NCI-H748 (cell line): ENCODE results near the gene MYO7B.

Source experiments
- DNase-seq: peaks from one replicate; lab custom pipeline; 2025; ENCODE audit not compliant: unreplicated experiment; lab: John Stamatoyannopoulos, UW

The MYO7B gene

GRCh38 chr2:127586746-127587295 is 51.3 kb downstream of the MYO7B start:
- no peak for DNase-seq

- DNase-seq: no peak
Observed at GRCh38 chr2:127588241-127588640, 52.8 kb downstream of the MYO7B start.

GRCh38 chr2:127589358-127589757 is 53.9 kb downstream of the MYO7B start:
- DNase-seq: no peak

- DNase-seq: no peak
Observed at GRCh38 chr2:127589841-127590240, 54.4 kb downstream of the MYO7B start.

- DNase-seq: no peak
Observed at GRCh38 chr2:127590386-127591190, 55.1 kb downstream of the MYO7B start.

GRCh38 chr2:127591221-127591923 is 55.9 kb downstream of the MYO7B start:
- peak; percentile 42 for DNase-seq

GRCh38 chr2:127592761-127593227 is 57.3 kb downstream of the MYO7B start:
- no peak for DNase-seq

GRCh38 chr2:127593228-127594115 is 58.0 kb downstream of the MYO7B start:
- no peak for DNase-seq

GRCh38 chr2:127594116-127594591 is 58.7 kb downstream of the MYO7B start:
- no peak for DNase-seq

GRCh38 chr2:127596311-127597045 is 61.0 kb downstream of the MYO7B start:
- no peak for DNase-seq

- DNase-seq: no peak
Observed at GRCh38 chr2:127597046-127597983, 61.8 kb downstream of the MYO7B start.

- no peak for DNase-seq
Observed at GRCh38 chr2:127597984-127598380, 62.5 kb downstream of the MYO7B start.

GRCh38 chr2:127598711-127599110 is 63.2 kb downstream of the MYO7B start:
- no peak for DNase-seq

- DNase-seq: no peak
Observed at GRCh38 chr2:127599211-127599610, 63.7 kb downstream of the MYO7B start.

GRCh38 chr2:127604986-127605385 is 69.5 kb downstream of the MYO7B start:
- no peak for DNase-seq

- no peak for DNase-seq
Observed at GRCh38 chr2:127605691-127606263, 70.3 kb downstream of the MYO7B start.

GRCh38 chr2:127606625-127607398 is 71.3 kb downstream of the MYO7B start:
- DNase-seq: no peak

- DNase-seq: no peak
Observed at GRCh38 chr2:127607399-127607908, 72.0 kb downstream of the MYO7B start.
